GM19239 (cell line): ENCODE results near the gene KEAP1.
"Not testable (repeated sequence)": the region's sequence is repeated elsewhere in the genome, so short reads cannot be mapped to it uniquely, and the experiment has no call there.

Source experiments
- DNase-seq: peaks from one replicate; pipeline ENCODE4 v3.0.0; 2011; ENCODE audit warnings: low spot score; ENCODE audit not compliant: insufficient read length
- FAIRE-seq: peaks from 2 replicates; lab custom pipeline; 2011; peaks lifted over from hg19 to GRCh38; lab: Jason Lieb, UNC

KEAP1 gene

GRCh38 chr19:10501971-10502523, 1.1 kb downstream of the KEAP1 start:
- FAIRE-seq (peak; percentile 69), DNase-seq (peak; percentile 63)

- FAIRE-seq (no peak), DNase-seq (no peak)
These were observed 2.9 kb downstream of the KEAP1 start for GRCh38 chr19:10500247-10500592.

- DNase-seq (no peak), FAIRE-seq (no peak)
These were observed 3.5 kb downstream of the KEAP1 start for GRCh38 chr19:10499550-10500246.

GRCh38 chr19:10497371-10497770, 5.8 kb downstream of the KEAP1 start:
- DNase-seq (no peak), FAIRE-seq (no peak)

GRCh38 chr19:10491472-10492047, 11.6 kb downstream of the KEAP1 start:
- no peak for DNase-seq
- FAIRE-seq, result no peak

GRCh38 chr19:10486551-10486950, 16.6 kb downstream of the KEAP1 start:
- FAIRE-seq (no peak), DNase-seq (no peak)

- DNase-seq (no peak), FAIRE-seq (peak; percentile 92)
These were observed 24.2 kb downstream of the KEAP1 start for GRCh38 chr19:10478903-10479384.

- FAIRE-seq (no peak), DNase-seq (no peak)
These were observed 24.7 kb downstream of the KEAP1 start for GRCh38 chr19:10478476-10478875.

GRCh38 chr19:10474962-10475451, 28.1 kb downstream of the KEAP1 start:
- FAIRE-seq (no peak), DNase-seq (no peak)

GRCh38 chr19:10473192-10473591, 30.0 kb downstream of the KEAP1 start:
- no peak for DNase-seq
- no peak for FAIRE-seq

- DNase-seq (no peak), FAIRE-seq (peak; percentile 18)
These were observed 31.2 kb downstream of the KEAP1 start for GRCh38 chr19:10471909-10472308.

GRCh38 chr19:10468133-10468532, 35.0 kb downstream of the KEAP1 start:
- FAIRE-seq (no peak), DNase-seq (no peak)

GRCh38 chr19:10467104-10467706, 36.0 kb downstream of the KEAP1 start:
- FAIRE-seq (no peak), DNase-seq (no peak)

- DNase-seq (no peak), FAIRE-seq (no peak)
These were observed 38.7 kb downstream of the KEAP1 start for GRCh38 chr19:10464456-10464855.

- DNase-seq (no peak), FAIRE-seq (no peak)
These were observed 40.6 kb downstream of the KEAP1 start for GRCh38 chr19:10462557-10462956.

GRCh38 chr19:10462042-10462441, 41.1 kb downstream of the KEAP1 start:
- FAIRE-seq, DNase-seq: not testable (repeated sequence)

GRCh38 chr19:10461047-10461949, 41.9 kb downstream of the KEAP1 start:
- peak; percentile 94 for FAIRE-seq
- peak; percentile 97 for DNase-seq

GRCh38 chr19:10460714-10461046, 42.5 kb downstream of the KEAP1 start:
- FAIRE-seq, result no peak
- DNase-seq, result no peak

- DNase-seq, FAIRE-seq: not testable (repeated sequence)
These were observed 44.4 kb downstream of the KEAP1 start for GRCh38 chr19:10458733-10459132.

GRCh38 chr19:10454267-10454666, 48.9 kb downstream of the KEAP1 start:
- FAIRE-seq (no peak), DNase-seq (no peak)
